Right lobe of liver (tissue), 4 donors: ENCODE data around the gene SCN4B.

Source experiments
- POLR2A ChIP-seq: fragments of 450-650 bp; IDR thresholded peaks from one replicate; pipeline ENCODE4 v1.6.1; 2017; ENCODE audit warnings: antibody characterized with exemption, mild to moderate bottlenecking
- TF ChIP-seq, protein P1 (sequence below), 4 donors: fragments of 200-600 bp in 3 of 4; fragments of 450-650 bp in 1 of 4; IDR thresholded peaks; one replicate each; pipeline versions ENCODE4 v1.5.1 to v1.8.0; 2016 to 2022; ENCODE audit warnings: antibody characterized with exemption in 4 of 4, mild to moderate bottlenecking in 2 of 4
- donor health status: DM: no; HTN: no; CAD: no.
- donor health status: DM: no; HTN: no; CAD: no.
- donor health status: DM: no; HTN: yes; CAD: no.

DNA sequence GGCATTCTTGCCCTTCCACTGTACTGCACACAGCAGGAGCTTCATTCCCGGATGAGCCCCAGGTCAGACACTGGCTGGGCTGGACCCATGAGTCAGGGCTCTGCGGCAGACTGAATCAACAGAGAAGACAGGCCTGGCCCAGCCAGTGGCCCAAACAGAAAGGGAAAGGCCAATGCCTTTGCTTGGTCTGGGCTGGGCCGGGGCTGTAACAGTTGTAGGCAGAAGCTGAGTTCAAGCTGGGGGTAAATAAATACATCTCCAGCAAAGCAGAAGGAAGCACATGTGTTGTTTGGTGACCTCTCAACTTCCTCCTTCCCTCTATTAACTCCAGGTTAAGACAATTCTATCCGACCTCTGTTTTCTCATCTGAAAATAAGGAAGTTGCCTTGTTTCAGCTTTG is 64.1 kb downstream of the SCN4B start:
- no peak for TF ChIP-seq POLR2A
- TF ChIP-seq, protein P1, sequence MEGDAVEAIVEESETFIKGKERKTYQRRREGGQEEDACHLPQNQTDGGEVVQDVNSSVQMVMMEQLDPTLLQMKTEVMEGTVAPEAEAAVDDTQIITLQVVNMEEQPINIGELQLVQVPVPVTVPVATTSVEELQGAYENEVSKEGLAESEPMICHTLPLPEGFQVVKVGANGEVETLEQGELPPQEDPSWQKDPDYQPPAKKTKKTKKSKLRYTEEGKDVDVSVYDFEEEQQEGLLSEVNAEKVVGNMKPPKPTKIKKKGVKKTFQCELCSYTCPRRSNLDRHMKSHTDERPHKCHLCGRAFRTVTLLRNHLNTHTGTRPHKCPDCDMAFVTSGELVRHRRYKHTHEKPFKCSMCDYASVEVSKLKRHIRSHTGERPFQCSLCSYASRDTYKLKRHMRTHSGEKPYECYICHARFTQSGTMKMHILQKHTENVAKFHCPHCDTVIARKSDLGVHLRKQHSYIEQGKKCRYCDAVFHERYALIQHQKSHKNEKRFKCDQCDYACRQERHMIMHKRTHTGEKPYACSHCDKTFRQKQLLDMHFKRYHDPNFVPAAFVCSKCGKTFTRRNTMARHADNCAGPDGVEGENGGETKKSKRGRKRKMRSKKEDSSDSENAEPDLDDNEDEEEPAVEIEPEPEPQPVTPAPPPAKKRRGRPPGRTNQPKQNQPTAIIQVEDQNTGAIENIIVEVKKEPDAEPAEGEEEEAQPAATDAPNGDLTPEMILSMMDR (IDR thresholded peaks at IDR 0.05): no peak
